Epithelial cell of esophagus (primary cell): Measurements from ENCODE around the gene NDUFAF8.

ENCODE experiments used
- DNase-seq: peaks from one replicate; pipeline ENCODE4 v3.0.0; 2010; ENCODE audit warnings: low read depth
- H3K4me3 ChIP-seq: 2 replicates; pipeline ENCODE4 v1.5.1; 2011; ENCODE audit warnings: mild to moderate bottlenecking, low read length, control low read depth
- CTCF ChIP-seq: IDR thresholded peaks from 2 replicates; pipeline ENCODE4 v1.5.1; 2011; ENCODE audit warnings: low read depth, mild to moderate bottlenecking, low read length, control low read depth, inconsistent platforms; ENCODE audit not compliant: insufficient read depth; ENCODE audit errors: missing control alignments

Gene NDUFAF8

GRCh38 chr17:81250286-81251093, 11.4 kb downstream of the NDUFAF8 start:
- DNase-seq: no peak
- H3K4me3 ChIP-seq: no peak overlapping the region
- TF ChIP-seq CTCF: no peak

GRCh38 chr17:81251094-81251708, 12.1 kb downstream of the NDUFAF8 start:
- no peak for TF ChIP-seq CTCF
- no peak overlapping the region for H3K4me3 ChIP-seq
- DNase-seq: no peak

- no peak for DNase-seq
- H3K4me3 ChIP-seq: no peak overlapping the region
These were observed 12.7 kb downstream of the NDUFAF8 start for GRCh38 chr17:81251709-81252301.

GRCh38 chr17:81252326-81252986, 13.3 kb downstream of the NDUFAF8 start:
- TF ChIP-seq CTCF: no peak
- H3K4me3 ChIP-seq: no peak overlapping the region
- no peak for DNase-seq

More at GRCh38 chr17:81251709-81252301, 12.7 kb downstream of the NDUFAF8 start:
- no peak for TF ChIP-seq CTCF

- H3K4me3 ChIP-seq: no peak overlapping the region
- DNase-seq: no peak
- TF ChIP-seq CTCF: no peak
These were observed 13.8 kb downstream of the NDUFAF8 start for GRCh38 chr17:81252987-81253329.

GRCh38 chr17:81253358-81254131, 14.4 kb downstream of the NDUFAF8 start:
- DNase-seq: peak; percentile 40
- peak; percentile 74 for TF ChIP-seq CTCF
- no peak overlapping the region for H3K4me3 ChIP-seq
